Spleen (tissue), 11 donors: ENCODE results near the gene CHD1. TPM values are rescaled to one million over a fixed set of nuclear protein-coding genes. Genes with fewer than 3 reads are reported as not detected.

Experiments
- DNase-seq: peaks from one replicate; pipeline ENCODE4 v3.0.0-alpha.2; 2020
- H3K27ac ChIP-seq, 8 donors: fragments of 200-600 bp; sonication (generic) in 7 of 8; 1 replicate in 4 of 8; 2 replicates in 4 of 8; pipeline versions ENCODE4 v1.5.0 to v1.8.0; 2016 to 2021; ENCODE audit warnings: inconsistent platforms in 4 of 8, mild to moderate bottlenecking in 4 of 8, moderate library complexity in 1 of 8
- H3K27me3 ChIP-seq, 7 donors: fragments of 200-600 bp; sonication (generic) in 6 of 7; replicated peaks in 1 of 7; 1 replicate in 4 of 7; 2 replicates in 3 of 7; pipeline versions ENCODE4 v1.5.0 to v1.8.0; 2016 to 2021; ENCODE audit warnings: inconsistent platforms in 3 of 7, mild to moderate bottlenecking in 1 of 7
- H3K36me3 ChIP-seq, 6 donors: fragments of 200-600 bp; sonication (generic) in 5 of 6; 1 replicate in 4 of 6; 2 replicates in 2 of 6; pipeline versions ENCODE4 v1.5.0 to v1.8.0; 2016 to 2021; ENCODE audit warnings: inconsistent platforms in 2 of 6
- H3K4me1 ChIP-seq, 6 donors: fragments of 200-600 bp; sonication (generic) in 5 of 6; 1 replicate in 3 of 6; 2 replicates in 3 of 6; pipeline versions ENCODE4 v1.5.0 to v1.8.0; 2016 to 2021; ENCODE audit warnings: inconsistent platforms in 3 of 6
- H3K4me3 ChIP-seq, 8 donors: fragments of 200-600 bp; sonication (generic) in 7 of 8; 1 replicate in 4 of 8; 2 replicates in 4 of 8; pipeline versions ENCODE4 v1.5.0 to v1.8.0; 2016 to 2021; ENCODE audit warnings: inconsistent platforms in 4 of 8, mild to moderate bottlenecking in 4 of 8, moderate library complexity in 2 of 8
- H3K9me3 ChIP-seq, 8 donors: fragments of 200-600 bp; sonication (generic) in 7 of 8; 1 replicate in 4 of 8; 2 replicates in 4 of 8; pipeline versions ENCODE4 v1.5.0 to v1.8.0; 2016 to 2021; ENCODE audit warnings: inconsistent platforms in 4 of 8
- CTCF ChIP-seq, 11 experiments: fragments of 200-600 bp in 7 of 11; fragments of 450-650 bp in 4 of 11; sonication (generic) in 4 of 11; IDR thresholded peaks in 8 of 11; conservative IDR thresholded peaks in 3 of 11; 1 replicate in 7 of 11; 2 replicates in 4 of 11; pipeline versions ENCODE4 v1.4.0 to v1.8.0; 2016 to 2021; ENCODE audit warnings: antibody characterized with exemption in 11 of 11, inconsistent platforms in 4 of 11, mild to moderate bottlenecking in 1 of 11
- POLR2A ChIP-seq, 3 donors: fragments of 450-650 bp; IDR thresholded peaks; one replicate each; pipeline ENCODE4 v1.5.1; 2017; ENCODE audit warnings: antibody characterized with exemption in 3 of 3, mild to moderate bottlenecking in 1 of 3
- POLR2AphosphoS5 ChIP-seq, 3 donors: sonication (generic); formaldehyde crosslinking; IDR thresholded peaks; one replicate each; pipeline ENCODE4 v1.5.1; 2017; ENCODE audit warnings: antibody characterized with exemption in 3 of 3
- whole genome bisulfite sequencing, 5 donors: extraction: QIAGEN DNeasy Blood & Tissue Kit in 3 of 5; methylation state at CpG; one replicate each; pipeline versions ENCODE4 v1.1.5 to v1.1.7; 2013 to 2018; 5-methylcytosine and 5-hydroxymethylcytosine counted together
- intact Hi-C: fragments of 100-400 bp; cut with DNase I; formaldehyde crosslinking; loops from one replicate; pipeline ENCODE4 v1.15.0; 2023; ENCODE audit warnings: low total_unique reads
- polyA plus RNA-seq, 3 donors: library from polyadenylated mRNA; stranded (reverse); fragments of 200-250 nt; gene quantifications; one replicate each; pipeline ENCODE4 v1.2.1, GENCODE V29; 2013
- small RNA-seq, 4 donors: library from RNA; depleted of rRNA; stranded (forward); fragments of <200 nt; gene quantifications; one replicate each; pipeline ENCODE3, GENCODE V24; 2016
- total RNA-seq, 7 donors: library from RNA; depleted of rRNA in 3 of 7; stranded (reverse); fragments of >200 nt in 3 of 7; fragmentation: NEBNext Ultra II Directional in 4 of 7; extraction: Animal tissue kit (Norgen Biotek cat#: 25700) in 4 of 7; gene quantifications; one replicate each; pipeline versions ENCODE4 v1.1.0 to v1.2.1, GENCODE V29; 2016 to 2021
- donor health status: healthy with polysubstance abuse.
- donor health status: DM: no; HTN: no; CAD: no; lungs with moderate emphysema.
- donor health status: DM: no; HTN: no; CAD: no.
- donor health status: Bipolar disorder and iron deficiency.
- donor health status: healthy.
- donor health status: DM: no; HTN: no; CAD: no.
- donor health status: DM: yes; HTN: yes; CAD: no.

CHD1 gene
- total and polyA plus RNA-seq, 10 donors, result 17.3 to 118 (median 66.1) TPM

GRCh38 chr5:98804066-98804465, 124.7 kb downstream of the CHD1 start:
- no peak overlapping the region for H3K4me3 ChIP-seq
- WGBS, 5 donors, result 89 to 97% (median 95%) methylated on average over 2 of the region's 2 CpGs

More at GRCh38 chr5:98804066-98804465, 124.7 kb downstream of the CHD1 start:
- Histone ChIP-seq H3K36me3 (no peaks in the 10 kb centered on the region), H3K27ac (no peak overlapping the region), H3K27me3 (no peaks in the 10 kb centered on the region), H3K4me1 (no peaks in the 10 kb centered on the region), H3K9me3 (peaks cover 3 to 41% (median 34%) of the 10 kb centered on the region in 8 donors)
- intact Hi-C loops, result no loop called here
- no peak for TF ChIP-seq CTCF (IDR thresholded peaks at IDR 0.05 in 8 of 11, conservative IDR thresholded peaks at IDR 0.05 in 3 of 11)
- no peak for TF ChIP-seq POLR2AphosphoS5 (IDR thresholded peaks at IDR 0.05)
- TF ChIP-seq POLR2A (IDR thresholded peaks at IDR 0.05), result no peak
- no peak for DNase-seq

Small RNAs within 50 kb of the gene (small RNA-seq; reads per million reads assigned to genes)
- gene RF00019 (0 reads per million in 4 donors), gene RNU6-402P (0 reads per million in 4 donors)

Other genes with a start within 250 kb of the CHD1 start
- 10 to 100 TPM; 12.0 to 22.9 (median 16.0) TPM for gene RGMB, start 155.3 kb downstream of the CHD1 start, total RNA-seq
- 1 to 10 TPM; 2.1 to 3.8 (median 2.9) TPM for gene RGMB, start 155.3 kb downstream of the CHD1 start, polyA plus RNA-seq